GM21526 (cell line): ENCODE data around the gene SEMA3G.

ENCODE experiments used
- ATAC-seq: cut with Tn5 transposase; IDR thresholded peaks from one replicate; pipeline ENCODE4 v1.9.1; 2021; ENCODE audit warnings: moderate library complexity; ENCODE audit not compliant: unreplicated experiment, low FRiP score

SEMA3G gene

GRCh38 chr3:52479877-52480575 lies 35.1 kb upstream of the SEMA3G start:
- no peak for ATAC-seq

- no peak for ATAC-seq
These were observed 34.4 kb upstream of the SEMA3G start for GRCh38 chr3:52479037-52479876.

- no peak for ATAC-seq
These were observed 32.8 kb upstream of the SEMA3G start for GRCh38 chr3:52477796-52478095.

- no peak for ATAC-seq
These were observed 32.3 kb upstream of the SEMA3G start for GRCh38 chr3:52477076-52477795.

GRCh38 chr3:52473026-52473425 lies 28.1 kb upstream of the SEMA3G start:
- ATAC-seq, result no peak

- ATAC-seq, result no peak
These were observed 27.5 kb upstream of the SEMA3G start for GRCh38 chr3:52472239-52473000.

- ATAC-seq, result no peak
These were observed 26.7 kb upstream of the SEMA3G start for GRCh38 chr3:52471371-52472238.

GRCh38 chr3:52470920-52471319 lies 26.0 kb upstream of the SEMA3G start:
- no peak for ATAC-seq

- ATAC-seq, result no peak
These were observed 24.1 kb upstream of the SEMA3G start for GRCh38 chr3:52469001-52469400.

GRCh38 chr3:52468336-52468735 lies 23.4 kb upstream of the SEMA3G start:
- ATAC-seq, result no peak

- ATAC-seq, result no peak
These were observed 18.5 kb upstream of the SEMA3G start for GRCh38 chr3:52463416-52463815.

GRCh38 chr3:52461874-52462273 lies 17.0 kb upstream of the SEMA3G start:
- no peak for ATAC-seq

- ATAC-seq, result no peak
These were observed 14.1 kb upstream of the SEMA3G start for GRCh38 chr3:52458770-52459545.

GRCh38 chr3:52458031-52458760 lies 13.3 kb upstream of the SEMA3G start:
- no peak for ATAC-seq

- no peak for ATAC-seq
These were observed 11.9 kb upstream of the SEMA3G start for GRCh38 chr3:52456800-52457183.

GRCh38 chr3:52456169-52456799 lies 11.4 kb upstream of the SEMA3G start:
- no peak for ATAC-seq

- ATAC-seq, result peak; percentile 69
These were observed 10.6 kb upstream of the SEMA3G start, which contains the start of gene NISCH for GRCh38 chr3:52455283-52456168. TSS of gene NISCH (plus strand) at chr3:52455604. CDS start at chr3:52455642, 38 bp downstream.
